Naive thymus-derived CD4-positive, alpha-beta T cell (primary cell): ENCODE data around the gene SPARC. TPM values are rescaled to one million over a fixed set of nuclear protein-coding genes. Genes with fewer than 3 reads are reported as not detected.

Experiments used
- ATAC-seq: fragments of 150-1000 bp; cut with Tn5 transposase; 2 replicates; pipeline ENCODE4 v1.10.0; 2021; ENCODE audit warnings: mild to moderate bottlenecking, moderate library complexity
- CTCF ChIA-PET: fragments of 350-600 bp; sonication (Branson Sonifier 250); formaldehyde crosslinking; loops from one replicate; lab custom pipeline; 2021; ENCODE audit warnings: antibody characterized with exemption; lab: Charles Lee
- POLR2A ChIA-PET: fragments of 350-600 bp; sonication (Branson Sonifier 250); formaldehyde crosslinking; loops from one replicate; lab custom pipeline; 2021; ENCODE audit warnings: antibody characterized with exemption, inconsistent platforms; lab: Charles Lee
- DNase-seq, 9 donors: peaks; one replicate each; pipeline versions ENCODE4 v3.0.0 to v3.0.0-alpha.2; 2020 to 2022; ENCODE audit warnings: mixed read lengths in 1 of 9
- H3K27ac ChIP-seq: one replicate; pipeline ENCODE4 v1.7.0; 2013; ENCODE audit warnings: mild to moderate bottlenecking, low read depth, low read length, moderate library complexity
- H3K27me3 ChIP-seq, 2 donors: one replicate each; pipeline ENCODE4 v1.7.0; 2013; ENCODE audit warnings: low read length in 2 of 2, mild to moderate bottlenecking in 2 of 2, moderate library complexity in 2 of 2; ENCODE audit not compliant: control insufficient read depth in 2 of 2, insufficient read depth in 2 of 2
- H3K36me3 ChIP-seq, 3 experiments: 1 replicate in 2 of 3; 2 replicates in 1 of 3; pipeline ENCODE4 v1.7.0; 2013; ENCODE audit warnings: low read length in 3 of 3, mild to moderate bottlenecking in 3 of 3, moderate library complexity in 1 of 3; ENCODE audit not compliant: insufficient read depth in 3 of 3, control insufficient read depth in 2 of 3
- H3K4me1 ChIP-seq, 2 donors: one replicate each; pipeline ENCODE4 v1.7.0; 2013; ENCODE audit warnings: low read length in 2 of 2, mild to moderate bottlenecking in 2 of 2, moderate library complexity in 1 of 2; ENCODE audit not compliant: control insufficient read depth in 2 of 2, insufficient read depth in 2 of 2
- H3K4me3 ChIP-seq: 2 replicates; pipeline ENCODE4 v1.7.0; 2013; ENCODE audit warnings: mild to moderate bottlenecking, low read length
- H3K9me3 ChIP-seq, 3 experiments: 1 replicate in 2 of 3; 2 replicates in 1 of 3; pipeline ENCODE4 v1.7.0; 2013; ENCODE audit warnings: low read length in 3 of 3; ENCODE audit not compliant: control insufficient read depth in 2 of 3
- H3K27ac Mint-ChIP-seq, 9 donors: one replicate each; pipeline ENCODE4 v1.8.0; 2020 to 2022; ENCODE audit warnings: mixed read lengths in 9 of 9, mild to moderate bottlenecking in 8 of 9, moderate library complexity in 5 of 9, inconsistent platforms in 2 of 9
- H3K27me3 Mint-ChIP-seq, 5 donors: one replicate each; pipeline ENCODE4 v1.8.0; 2021 to 2022; ENCODE audit warnings: mixed read lengths in 5 of 5, mild to moderate bottlenecking in 1 of 5
- H3K36me3 Mint-ChIP-seq, 5 donors: one replicate each; pipeline ENCODE4 v1.8.0; 2020 to 2022; ENCODE audit warnings: mixed read lengths in 5 of 5, mild to moderate bottlenecking in 3 of 5, inconsistent platforms in 1 of 5
- H3K4me1 Mint-ChIP-seq, 7 donors: one replicate each; pipeline ENCODE4 v1.8.0; 2020 to 2022; ENCODE audit warnings: mixed read lengths in 7 of 7, mild to moderate bottlenecking in 3 of 7, inconsistent platforms in 1 of 7
- H3K4me3 Mint-ChIP-seq, 10 donors: one replicate each; pipeline ENCODE4 v1.8.0; 2020 to 2022; ENCODE audit warnings: mild to moderate bottlenecking in 10 of 10, mixed read lengths in 10 of 10, moderate library complexity in 6 of 10, inconsistent platforms in 2 of 10
- H3K9me3 Mint-ChIP-seq, 11 donors: one replicate each; pipeline ENCODE4 v1.8.0; 2020 to 2022; ENCODE audit warnings: mixed read lengths in 11 of 11, mild to moderate bottlenecking in 4 of 11, inconsistent platforms in 1 of 11, moderate library complexity in 1 of 11
- intact Hi-C, 2 donors: fragments of 100-400 bp; cut with micrococcal nuclease; formaldehyde crosslinking; loops; one replicate each; pipeline ENCODE4 v1.15.1; 2023
- polyA plus RNA-seq, 2 donors: library from polyadenylated mRNA; unstranded; fragments of 300-500 nt; fragmentation: Illumina TruSeq; gene quantifications; one replicate each; pipeline ENCODE4 v1.2.3, GENCODE V29; 2021
- total RNA-seq, 6 experiments: library from RNA in 5 of 6; stranded (reverse) in 5 of 6; gene quantifications; 1 replicate in 5 of 6; 2 replicates in 1 of 6; pipeline ENCODE4 v1.2.3 and lab custom pipeline; 2021 to 2026

The SPARC gene
- total and polyA plus RNA-seq, 7 experiments from 2014 or later, result 0.30 to 14.5 (median 0.62) TPM; not detected in 2

DNA sequence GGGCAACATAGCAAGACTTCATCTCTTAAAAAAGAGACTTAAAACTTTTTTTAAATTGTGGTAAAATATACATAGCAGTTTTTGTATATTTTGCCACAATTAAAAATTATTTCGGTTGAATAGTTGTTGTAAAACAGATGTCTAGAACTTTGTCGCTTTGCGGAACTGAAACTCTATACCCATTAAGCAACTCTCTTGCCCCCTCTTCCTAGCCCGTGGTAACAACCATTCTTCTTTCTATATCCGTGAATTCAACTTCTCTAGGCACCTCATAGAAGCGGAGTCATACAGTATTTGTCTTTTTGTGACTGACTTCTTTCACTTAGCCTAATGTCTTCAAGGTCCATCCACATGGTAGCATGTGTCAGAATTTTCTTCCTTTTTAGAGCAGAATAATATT lies 43.3 kb downstream of the SPARC start:
- no peak overlapping the region for H3K27ac Mint-ChIP-seq
- Histone ChIP-seq H3K9me3 (no peaks in the 10 kb centered on the region), H3K4me1 (peaks cover 0 to 11% of the 10 kb centered on the region in 2 donors), H3K36me3 (no peaks in the 10 kb centered on the region), H3K27me3 (no peaks in the 10 kb centered on the region), H3K27ac (no peak overlapping the region), H3K4me3 (no peak overlapping the region)
- intact Hi-C loops, result no loop called here
- POLR2A ChIA-PET, result no interaction called here
- DNase-seq (no peak), ATAC-seq (no peak)
- peaks cover 3 to 26% (median 7%) of the 10 kb centered on the region in 7 donors for H3K4me1 Mint-ChIP-seq
- peaks cover 0 to 6% (median 0%) of the 10 kb centered on the region in 11 donors for H3K9me3 Mint-ChIP-seq
- no peaks in the 10 kb centered on the region for H3K36me3 Mint-ChIP-seq
- CTCF ChIA-PET, result no interaction called here
- peaks cover 0 to 28% (median 0%) of the 10 kb centered on the region in 5 donors for H3K27me3 Mint-ChIP-seq
- no peak overlapping the region for H3K4me3 Mint-ChIP-seq

- Mint-ChIP-seq H3K27ac (no peak overlapping the region), H3K4me3 (no peak overlapping the region), H3K4me1 (peaks cover 3 to 26% (median 7%) of the 10 kb centered on the region in 7 donors), H3K27me3 (peaks cover 0 to 28% (median 0%) of the 10 kb centered on the region in 5 donors), H3K9me3 (peaks cover 0 to 6% (median 0%) of the 10 kb centered on the region in 11 donors), H3K36me3 (no peaks in the 10 kb centered on the region)
- POLR2A ChIA-PET, result no interaction called here
- intact Hi-C loops, result no loop called here
- Histone ChIP-seq H3K27ac (no peak overlapping the region), H3K36me3 (no peaks in the 10 kb centered on the region), H3K4me1 (peaks cover 0 to 11% of the 10 kb centered on the region in 2 donors), H3K27me3 (no peaks in the 10 kb centered on the region), H3K9me3 (no peaks in the 10 kb centered on the region), H3K4me3 (no peak overlapping the region)
- DNase-seq (no peak), ATAC-seq (no peak)
- CTCF ChIA-PET, result no interaction called here
These were observed 44.1 kb downstream of the SPARC start for GRCh38 chr5:151642472-151643140.

DNA sequence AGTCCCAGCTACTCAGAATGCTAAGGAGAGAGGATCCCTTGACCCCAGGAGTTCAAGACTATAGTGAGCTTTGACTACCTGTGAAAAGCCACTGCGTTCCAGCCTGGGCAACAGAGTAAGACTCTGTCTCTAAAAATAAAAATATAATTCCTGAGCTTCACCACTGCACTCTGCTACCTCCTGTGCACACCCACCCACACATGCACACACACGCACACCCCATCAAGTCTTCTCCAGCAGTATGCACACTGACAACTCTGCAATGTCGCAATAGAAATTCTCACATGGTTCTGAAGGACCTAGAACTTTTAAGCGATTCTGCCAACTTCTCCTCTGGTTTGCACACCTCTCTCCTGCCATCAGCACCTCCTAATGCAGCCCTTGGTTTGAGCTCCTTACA lies 48.1 kb downstream of the SPARC start:
- Histone ChIP-seq H3K4me1 (peaks cover 0 to 11% of the 10 kb centered on the region in 2 donors), H3K36me3 (no peaks in the 10 kb centered on the region), H3K9me3 (no peaks in the 10 kb centered on the region), H3K4me3 (no peak overlapping the region), H3K27me3 (no peaks in the 10 kb centered on the region), H3K27ac (no peak overlapping the region)
- no peak for DNase-seq
- POLR2A ChIA-PET, result no interaction called here
- CTCF ChIA-PET, result interaction anchor here (1.6 kb wide), 1 partner anchor 13 kb away, joined by 6 read pairs; no protein-coding TSS in a partner anchor
- H3K4me3 Mint-ChIP-seq, result no peak overlapping the region
- peaks cover 3 to 26% (median 7%) of the 10 kb centered on the region in 7 donors for H3K4me1 Mint-ChIP-seq
- no peak overlapping the region for H3K27ac Mint-ChIP-seq
- peaks cover 0 to 25% (median 0%) of the 10 kb centered on the region in 5 donors for H3K27me3 Mint-ChIP-seq
- intact Hi-C loops, result no loop called here
- no peak for ATAC-seq
- no peaks in the 10 kb centered on the region for H3K36me3 Mint-ChIP-seq
- H3K9me3 Mint-ChIP-seq, result peaks cover 0 to 6% (median 0%) of the 10 kb centered on the region in 11 donors

GRCh38 chr5:151637676-151638075 lies 49.0 kb downstream of the SPARC start:
- no peaks in the 10 kb centered on the region for H3K9me3 ChIP-seq
- H3K4me3 ChIP-seq, result no peak overlapping the region
- Mint-ChIP-seq H3K36me3 (no peaks in the 10 kb centered on the region), H3K27ac (no peak overlapping the region), H3K4me3 (no peak overlapping the region), H3K4me1 (peaks cover 3 to 26% (median 7%) of the 10 kb centered on the region in 7 donors), H3K9me3 (peaks cover 0 to 6% (median 0%) of the 10 kb centered on the region in 11 donors), H3K27me3 (peaks cover 0 to 20% (median 0%) of the 10 kb centered on the region in 5 donors)
- DNase-seq, result no peak
- no peak overlapping the region for H3K27ac ChIP-seq
- POLR2A ChIA-PET, result no interaction called here
- CTCF ChIA-PET, result interaction anchor here (1.6 kb wide), 1 partner anchor 14 kb away, joined by 6 read pairs; no protein-coding TSS in a partner anchor
- ATAC-seq, result no peak
- H3K36me3 ChIP-seq, result no peaks in the 10 kb centered on the region
- H3K27me3 ChIP-seq, result no peaks in the 10 kb centered on the region
- intact Hi-C loops, result no loop called here
- peaks cover 0 to 11% of the 10 kb centered on the region in 2 donors for H3K4me1 ChIP-seq

DNA sequence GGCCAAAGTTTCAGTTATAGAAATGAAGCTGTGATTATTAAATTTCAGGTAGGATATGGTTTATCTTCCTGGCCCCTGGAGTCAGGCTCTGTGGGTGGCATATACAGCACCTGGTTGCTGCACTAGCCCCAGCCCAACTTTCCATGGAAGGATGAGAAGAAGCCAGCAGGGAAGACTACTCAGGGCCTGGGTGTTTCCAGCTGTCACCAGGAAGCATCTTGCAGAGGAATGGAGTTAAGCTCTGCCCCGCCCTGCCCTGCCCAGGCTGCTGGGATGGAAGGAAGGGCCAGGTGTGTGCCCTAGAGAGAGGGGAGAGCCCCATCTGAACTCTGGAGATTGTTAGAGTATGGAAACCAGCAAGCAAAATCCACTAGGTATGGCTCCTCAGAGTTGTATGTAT lies 52.8 kb downstream of the SPARC start:
- Histone ChIP-seq H3K4me1 (no peaks in the 10 kb centered on the region), H3K27me3 (no peaks in the 10 kb centered on the region), H3K36me3 (no peaks in the 10 kb centered on the region), H3K4me3 (no peak overlapping the region), H3K27ac (no peak overlapping the region), H3K9me3 (no peaks in the 10 kb centered on the region)
- H3K36me3 Mint-ChIP-seq, result peaks cover 0 to 4% (median 0%) of the 10 kb centered on the region in 5 donors
- peaks cover 0 to 15% (median 0%) of the 10 kb centered on the region in 7 donors for H3K4me1 Mint-ChIP-seq
- no peaks in the 10 kb centered on the region for H3K9me3 Mint-ChIP-seq
- CTCF ChIA-PET, result interaction anchor here (1.7 kb wide), 1 partner anchor 18 kb away, joined by 6 read pairs; no protein-coding TSS in a partner anchor
- no peak for ATAC-seq
- POLR2A ChIA-PET, result no interaction called here
- no peak overlapping the region for H3K4me3 Mint-ChIP-seq
- no peak for DNase-seq
- H3K27me3 Mint-ChIP-seq, result peaks cover 0 to 15% (median 5%) of the 10 kb centered on the region in 5 donors
- intact Hi-C loops, result no loop called here
- no peak overlapping the region for H3K27ac Mint-ChIP-seq

DNA sequence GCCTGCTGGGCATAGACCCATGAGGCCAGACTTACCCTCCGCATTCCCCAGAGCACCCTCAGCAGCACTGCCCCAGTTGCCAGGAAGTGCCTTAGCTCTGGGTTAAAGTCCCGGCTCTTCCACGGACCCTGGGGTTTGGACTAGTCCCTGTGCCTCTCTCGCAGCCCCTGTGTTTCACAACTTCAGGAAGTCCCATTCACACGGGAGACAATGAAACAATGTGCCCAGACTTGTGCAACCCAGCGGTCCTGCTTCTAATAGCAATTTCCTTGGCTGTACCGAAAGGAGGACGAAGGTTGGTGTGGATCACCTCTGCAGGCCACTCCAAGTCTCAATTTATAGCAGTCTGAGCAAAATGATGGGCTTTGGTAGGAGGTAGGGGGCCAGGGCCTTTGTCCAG lies 53.8 kb downstream of the SPARC start:
- DNase-seq (no peak), ATAC-seq (no peak)
- Histone ChIP-seq H3K4me1 (no peaks in the 10 kb centered on the region), H3K36me3 (no peaks in the 10 kb centered on the region), H3K27ac (no peak overlapping the region), H3K27me3 (no peaks in the 10 kb centered on the region), H3K9me3 (no peaks in the 10 kb centered on the region), H3K4me3 (no peak overlapping the region)
- peaks cover 0 to 15% (median 5%) of the 10 kb centered on the region in 5 donors for H3K27me3 Mint-ChIP-seq
- peaks cover 0 to 4% (median 0%) of the 10 kb centered on the region in 5 donors for H3K36me3 Mint-ChIP-seq
- intact Hi-C loops, result no loop called here
- no peaks in the 10 kb centered on the region for H3K9me3 Mint-ChIP-seq
- CTCF ChIA-PET, result no interaction called here
- peaks cover 0 to 15% (median 0%) of the 10 kb centered on the region in 7 donors for H3K4me1 Mint-ChIP-seq
- no peak overlapping the region for H3K4me3 Mint-ChIP-seq
- no peak overlapping the region for H3K27ac Mint-ChIP-seq
- POLR2A ChIA-PET, result no interaction called here
